GM19238 (cell line): ENCODE results near the gene EPM2AIP1.
"Not testable (repeated sequence)": the region's sequence is repeated elsewhere in the genome, so short reads cannot be mapped to it uniquely, and the experiment has no call there.

Source experiments
- DNase-seq: peaks from one replicate; pipeline ENCODE4 v3.0.0; 2011; ENCODE audit warnings: low spot score; ENCODE audit not compliant: insufficient read length

The EPM2AIP1 gene

GRCh38 chr3:36992806-36993325 is at the start of gene EPM2AIP1:
Gene EPM2AIP1 (minus strand): TSS chr3:36993131. CDS start chr3:36993077, 54 bp downstream.
- peak; percentile 78 for DNase-seq

- DNase-seq, result not testable (repeated sequence)
Measured at GRCh38 chr3:37042712-37043111, 49.8 kb upstream of the EPM2AIP1 start.

GRCh38 chr3:37041546-37042195 is 48.7 kb upstream of the EPM2AIP1 start:
- DNase-seq, result no peak

GRCh38 chr3:37040231-37040630 is 47.3 kb upstream of the EPM2AIP1 start:
- DNase-seq, result no peak

GRCh38 chr3:37039161-37039846 is 46.4 kb upstream of the EPM2AIP1 start:
- DNase-seq, result no peak

GRCh38 chr3:37037352-37037751 is 44.4 kb upstream of the EPM2AIP1 start:
- no peak for DNase-seq

GRCh38 chr3:37032961-37033360 is 40.0 kb upstream of the EPM2AIP1 start:
- no peak for DNase-seq

GRCh38 chr3:37031096-37031682 is 38.3 kb upstream of the EPM2AIP1 start:
- no peak for DNase-seq

GRCh38 chr3:37030588-37030987 is 37.7 kb upstream of the EPM2AIP1 start:
- no peak for DNase-seq

- no peak for DNase-seq
Measured at GRCh38 chr3:37029516-37030163, 36.7 kb upstream of the EPM2AIP1 start.

- DNase-seq, result no peak
Measured at GRCh38 chr3:37029111-37029510, 36.2 kb upstream of the EPM2AIP1 start.

GRCh38 chr3:37028329-37028728 is 35.4 kb upstream of the EPM2AIP1 start:
- DNase-seq, result no peak

- no peak for DNase-seq
Measured at GRCh38 chr3:37026851-37027250, 33.9 kb upstream of the EPM2AIP1 start.

- no peak for DNase-seq
Measured at GRCh38 chr3:37025561-37026335, 32.8 kb upstream of the EPM2AIP1 start.

GRCh38 chr3:37024820-37025405 is 32.0 kb upstream of the EPM2AIP1 start:
- no peak for DNase-seq

- DNase-seq, result no peak
Measured at GRCh38 chr3:37024092-37024491, 31.2 kb upstream of the EPM2AIP1 start.

- no peak for DNase-seq
Measured at GRCh38 chr3:37017683-37018082, 24.8 kb upstream of the EPM2AIP1 start.

- DNase-seq, result no peak
Measured at GRCh38 chr3:37016903-37017302, 24.0 kb upstream of the EPM2AIP1 start.

- no peak for DNase-seq
Measured at GRCh38 chr3:37015642-37016041, 22.7 kb upstream of the EPM2AIP1 start.

GRCh38 chr3:37014620-37015019 is 21.7 kb upstream of the EPM2AIP1 start:
- DNase-seq, result no peak
